IPS-18c (cell line): ENCODE data around the gene ATP2A2.
"Not testable (repeated sequence)": the region's sequence is repeated elsewhere in the genome, so short reads cannot be mapped to it uniquely, and the experiment has no call there.

ENCODE experiments used
- H3K4me3 ChIP-seq: 2 replicates; pipeline ENCODE4 v1.7.0; 2013; ENCODE audit warnings: low read depth, mild to moderate bottlenecking, low read length, moderate library complexity; ENCODE audit not compliant: insufficient read depth
- H3K9me3 ChIP-seq: one replicate; pipeline ENCODE4 v1.6.1; 2013; ENCODE audit warnings: mild to moderate bottlenecking, low read length, moderate library complexity; ENCODE audit not compliant: control insufficient read depth, insufficient read depth

Gene ATP2A2

GRCh38 chr12:110369992-110370391 is 88.9 kb downstream of the ATP2A2 start:
- no peak overlapping the region for H3K4me3 ChIP-seq
- H3K9me3 ChIP-seq = no peaks in the 10 kb centered on the region

DNA sequence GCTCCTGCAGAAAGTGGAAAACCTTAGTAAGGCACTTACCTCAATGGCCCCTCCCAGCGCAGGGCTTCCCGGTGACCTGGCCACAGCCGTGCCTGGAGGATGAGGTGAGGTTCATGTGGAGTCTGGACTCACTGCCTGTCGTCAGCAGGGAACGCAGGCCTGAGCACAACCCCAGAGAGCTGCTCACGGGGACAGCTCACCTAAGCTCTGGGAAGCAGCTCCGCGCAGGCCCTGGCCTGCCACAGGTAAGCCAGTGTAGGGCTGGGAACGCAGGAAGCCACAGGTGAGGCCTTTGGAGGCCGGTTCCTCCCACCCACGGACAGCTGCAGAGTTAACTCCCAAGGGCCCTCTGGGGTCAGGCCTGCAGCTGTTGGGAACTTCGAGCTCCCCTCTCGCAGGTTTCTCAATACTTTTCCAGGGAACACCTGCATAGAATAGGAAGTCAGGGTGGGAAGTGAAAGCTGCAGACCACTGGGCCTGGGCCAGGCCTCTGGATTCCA is 89.7 kb downstream of the ATP2A2 start:
- Histone ChIP-seq H3K9me3 (no peaks in the 10 kb centered on the region), H3K4me3 (no peak overlapping the region)

- Histone ChIP-seq H3K9me3 (no peaks in the 10 kb centered on the region), H3K4me3 (no peak overlapping the region)
Measured at GRCh38 chr12:110371408-110372055, 90.5 kb downstream of the ATP2A2 start.

- no peak overlapping the region for H3K4me3 ChIP-seq
Measured at GRCh38 chr12:110372056-110372425, 91.0 kb downstream of the ATP2A2 start.

GRCh38 chr12:110373025-110373424 is 92.0 kb downstream of the ATP2A2 start:
- H3K9me3 ChIP-seq = no peaks in the 10 kb centered on the region
- H3K4me3 ChIP-seq = no peak overlapping the region

More at GRCh38 chr12:110372056-110372425, 91.0 kb downstream of the ATP2A2 start:
- H3K9me3 ChIP-seq = no peaks in the 10 kb centered on the region

GRCh38 chr12:110373425-110373824 is 92.4 kb downstream of the ATP2A2 start:
- Histone ChIP-seq H3K4me3 (no peak overlapping the region), H3K9me3 (no peaks in the 10 kb centered on the region)

DNA sequence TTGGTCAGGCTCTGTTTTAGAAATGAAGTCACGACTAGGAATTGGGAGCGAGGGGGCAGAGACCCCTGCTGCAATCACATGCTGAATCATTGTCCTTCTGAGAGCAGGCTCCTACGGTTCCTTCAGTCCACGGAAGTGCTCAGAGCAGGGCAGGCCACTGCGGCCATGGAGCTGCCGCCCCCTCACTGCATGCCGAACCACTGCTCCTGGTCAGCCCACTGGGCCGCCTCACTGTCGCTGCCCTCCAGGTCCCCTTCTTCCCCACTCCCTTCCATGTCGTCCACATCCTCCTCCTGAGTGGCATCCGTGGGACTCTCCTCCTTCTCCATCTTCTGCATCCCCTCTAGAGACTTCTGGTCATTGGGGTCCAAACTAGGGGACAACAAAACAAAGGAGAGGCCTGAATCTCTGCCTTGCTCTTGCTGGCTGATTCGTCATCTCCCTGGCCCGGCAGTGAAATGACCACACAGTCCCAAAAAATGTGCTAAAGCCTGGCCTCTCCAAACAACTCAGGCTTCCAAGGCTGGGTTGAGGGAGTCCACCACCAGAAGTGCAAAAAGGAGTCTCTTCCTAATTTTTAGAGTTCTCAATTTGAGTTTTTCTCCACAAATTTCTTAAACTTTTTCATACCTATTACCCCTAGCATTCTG is 93.0 kb downstream of the ATP2A2 start:
- H3K9me3 ChIP-seq = no peaks in the 10 kb centered on the region

DNA sequence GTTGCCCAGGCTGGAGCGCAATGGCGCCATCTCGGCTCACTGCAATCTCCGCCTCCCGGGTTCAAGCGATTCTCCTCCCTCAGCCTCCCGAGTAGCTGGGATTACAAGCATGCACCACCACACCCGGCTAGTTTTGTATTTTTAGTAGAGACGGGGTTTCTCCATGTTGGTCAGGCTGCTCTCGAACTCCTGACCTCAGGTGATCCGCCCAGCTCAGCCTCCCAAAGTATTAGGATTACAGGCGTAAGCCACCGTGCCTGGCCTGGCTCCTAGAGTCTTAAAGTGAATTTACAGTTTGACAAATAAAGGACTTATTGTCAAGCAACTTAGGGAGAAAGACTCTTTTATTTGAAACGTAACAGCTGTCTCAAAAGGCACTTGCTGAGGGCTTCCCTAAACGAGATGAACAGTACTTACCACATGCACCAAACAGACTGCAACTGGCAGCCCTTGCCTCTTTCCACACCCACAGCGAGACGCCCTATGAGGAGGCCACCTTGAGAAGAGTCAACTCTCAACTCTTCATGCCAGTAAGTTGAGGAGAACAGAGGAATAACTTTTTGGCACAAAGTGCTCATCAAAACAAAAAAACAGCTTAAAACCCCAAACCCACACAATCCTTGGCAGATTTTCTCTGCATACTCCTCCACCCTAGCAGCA is 97.2 kb downstream of the ATP2A2 start:
- H3K9me3 ChIP-seq, H3K4me3 ChIP-seq: not testable (repeated sequence)

More for the DNA sequence above, 93.0 kb downstream of the ATP2A2 start:
- H3K4me3 ChIP-seq = no peak overlapping the region

DNA sequence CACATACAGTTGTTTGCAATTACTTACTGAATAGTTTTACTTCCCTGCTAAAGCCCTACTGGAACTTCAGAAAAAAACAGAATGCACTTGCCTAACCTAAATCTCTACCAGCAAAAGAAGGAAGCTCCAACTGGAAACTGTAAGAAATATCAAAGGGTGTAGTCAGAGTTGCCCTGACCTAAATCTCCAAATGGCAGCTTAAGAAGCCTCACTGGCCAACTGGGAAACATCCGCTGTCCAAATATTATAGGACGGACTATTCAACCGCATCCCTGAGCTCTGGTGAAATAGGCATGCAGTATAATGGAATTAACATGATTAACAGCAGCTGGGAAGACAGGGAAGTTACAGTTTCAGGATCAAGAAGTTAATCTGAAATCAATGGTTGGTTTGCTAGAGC is 98.2 kb downstream of the ATP2A2 start:
- no peak overlapping the region for H3K4me3 ChIP-seq
- no peaks in the 10 kb centered on the region for H3K9me3 ChIP-seq

GRCh38 chr12:110379631-110380030 is 98.6 kb downstream of the ATP2A2 start:
- no peak overlapping the region for H3K4me3 ChIP-seq

DNA sequence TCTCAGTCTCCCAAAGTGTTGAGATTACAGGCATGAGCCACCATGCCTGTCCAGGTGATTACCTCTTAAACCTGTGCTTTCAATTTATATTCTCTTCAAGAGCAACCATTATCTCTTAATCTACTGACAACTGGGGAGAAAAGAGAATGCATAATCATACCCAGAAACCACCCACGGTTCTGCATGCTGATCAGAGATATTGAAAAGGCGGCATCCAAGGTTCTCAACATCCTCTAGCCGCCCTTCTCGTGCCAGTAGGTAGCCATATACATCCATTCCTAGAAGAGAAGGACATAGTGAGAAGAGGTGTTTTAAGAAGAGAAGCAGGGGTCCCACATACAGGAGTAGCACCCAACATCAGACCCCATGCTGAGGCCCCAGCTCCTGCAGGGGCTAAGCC is 101.6 kb downstream of the ATP2A2 start:
- no peak overlapping the region for H3K4me3 ChIP-seq
- H3K9me3 ChIP-seq = no peaks in the 10 kb centered on the region

More at GRCh38 chr12:110379631-110380030, 98.6 kb downstream of the ATP2A2 start:
- no peaks in the 10 kb centered on the region for H3K9me3 ChIP-seq
